ENCODE results near the gene CST4.
"Not testable (repeated sequence)": the region's sequence is repeated elsewhere in the genome, so short reads cannot be mapped to it uniquely, and the experiment has no call there.

Gene CST4

DNA sequence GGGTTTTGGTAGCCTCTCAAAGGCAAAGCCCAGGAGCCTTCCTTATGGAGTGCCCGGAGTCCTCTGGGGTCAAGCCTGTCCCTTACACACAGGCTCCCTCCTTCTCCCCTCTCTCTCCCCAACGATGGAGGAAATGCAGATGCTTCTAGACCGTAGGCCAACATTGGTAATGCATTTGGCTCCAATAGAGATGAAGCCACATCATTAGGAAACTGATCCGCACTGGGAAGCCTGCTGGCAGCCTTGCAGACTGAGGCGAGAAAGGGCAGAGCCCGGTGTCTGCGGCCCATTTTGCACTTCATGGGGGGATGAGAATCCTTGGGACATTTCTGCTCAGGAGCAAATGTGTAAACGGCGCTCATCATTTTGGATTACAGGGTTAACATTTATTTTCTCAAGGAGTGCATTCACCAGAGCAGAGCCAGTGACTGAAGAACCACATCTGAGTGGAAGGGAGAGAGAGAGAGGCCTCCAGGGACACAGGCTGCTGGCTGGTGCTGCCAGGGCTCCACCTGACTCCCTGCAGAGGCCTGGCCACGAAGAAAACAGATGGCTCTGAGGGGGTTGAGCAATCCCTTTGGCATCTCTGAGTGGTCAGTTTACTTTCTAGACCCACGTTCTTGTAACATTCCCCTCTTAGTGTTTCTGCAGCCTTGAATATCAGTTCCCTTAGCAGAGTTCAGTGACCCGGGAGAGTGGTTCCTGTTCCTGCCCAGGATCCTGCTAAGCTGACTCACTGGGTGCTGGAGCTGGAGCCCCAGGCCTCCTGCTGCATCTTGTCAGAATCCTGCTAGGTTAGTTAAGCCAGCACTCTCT lies 46.7 kb downstream of the CST4 start:
- DNase-seq (ENCODE audit: low read depth in 2 of 2): no peak

DNA sequence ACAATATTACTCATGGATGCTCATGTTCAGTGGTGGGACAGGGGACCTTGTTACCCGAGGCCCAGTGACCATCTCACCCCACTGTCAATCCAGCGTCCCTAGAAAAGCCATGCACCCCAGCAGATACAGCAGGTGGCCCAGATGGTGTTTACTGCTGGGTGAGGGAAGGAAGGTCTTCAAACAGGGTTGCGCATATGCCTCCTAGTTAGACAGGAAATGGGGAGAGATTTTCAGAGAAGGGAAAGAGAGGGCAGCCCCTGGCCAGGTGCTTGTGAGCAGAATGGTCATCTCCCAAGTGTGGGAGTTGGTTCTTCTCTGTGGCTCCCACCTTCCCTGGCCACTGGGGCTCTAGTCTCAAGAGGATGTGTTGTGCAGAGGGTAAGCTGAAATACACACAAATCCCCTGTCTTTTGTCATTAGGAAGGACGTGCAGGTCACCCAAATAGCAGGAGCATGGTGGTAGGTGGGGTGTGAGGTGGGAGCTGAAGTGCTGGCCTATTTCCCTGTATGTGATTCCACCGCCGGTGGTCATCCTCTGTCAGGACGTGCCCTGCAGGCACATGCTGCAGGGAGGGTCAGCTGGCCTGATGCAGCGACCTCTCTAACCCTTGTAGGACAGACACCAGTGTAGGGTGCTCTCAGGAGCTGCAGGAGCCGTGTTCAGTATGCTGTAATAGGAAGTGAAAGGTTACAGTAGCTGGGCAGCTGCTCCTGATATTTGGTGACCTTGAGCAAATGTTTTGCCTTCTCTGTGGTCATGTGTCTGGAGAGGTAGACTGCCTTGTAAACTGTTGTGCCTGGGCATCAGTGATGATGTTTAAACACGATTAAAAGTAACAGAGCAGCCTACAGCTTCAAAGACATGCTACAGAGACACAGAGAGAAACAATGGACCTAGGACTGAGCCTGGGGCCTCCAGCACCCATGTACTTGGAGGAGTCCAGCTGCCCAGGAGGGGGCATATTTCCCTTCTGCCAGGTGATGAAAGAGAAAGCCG lies 47.9 kb downstream of the CST4 start:
- DNase-seq (ENCODE audit: low read depth in 2 of 2): no peak

DNA sequence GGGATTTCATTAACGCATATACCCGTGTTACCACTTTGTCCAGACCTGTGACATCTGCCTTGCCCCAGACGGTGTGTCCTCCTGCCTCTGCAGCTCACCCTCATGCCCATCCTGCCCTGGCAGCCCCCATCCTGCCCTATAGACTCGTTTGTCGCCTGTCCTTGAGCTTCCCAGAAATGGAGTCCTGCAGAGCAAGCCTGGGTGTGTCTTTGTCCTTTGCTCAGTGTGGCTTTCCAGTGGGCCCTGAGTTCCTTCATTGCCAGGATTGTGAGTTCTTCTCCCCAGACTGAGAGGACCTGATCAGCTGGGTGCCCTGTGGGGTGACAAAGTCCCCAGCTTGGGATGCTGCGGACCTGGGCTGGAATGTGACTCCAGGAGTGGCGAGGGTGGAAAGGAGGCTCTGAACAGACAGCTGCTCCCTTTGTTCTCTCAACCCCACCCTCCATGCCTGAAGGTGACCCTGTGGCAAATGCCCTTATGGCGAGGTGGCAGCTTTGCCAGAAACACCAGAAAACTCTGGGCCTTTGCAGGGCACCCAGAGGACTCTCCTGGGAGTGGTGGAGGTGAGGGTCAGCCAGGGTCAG lies 48.7 kb downstream of the CST4 start:
- no peak for DNase-seq (ENCODE audit: low read depth in 2 of 2)

DNA sequence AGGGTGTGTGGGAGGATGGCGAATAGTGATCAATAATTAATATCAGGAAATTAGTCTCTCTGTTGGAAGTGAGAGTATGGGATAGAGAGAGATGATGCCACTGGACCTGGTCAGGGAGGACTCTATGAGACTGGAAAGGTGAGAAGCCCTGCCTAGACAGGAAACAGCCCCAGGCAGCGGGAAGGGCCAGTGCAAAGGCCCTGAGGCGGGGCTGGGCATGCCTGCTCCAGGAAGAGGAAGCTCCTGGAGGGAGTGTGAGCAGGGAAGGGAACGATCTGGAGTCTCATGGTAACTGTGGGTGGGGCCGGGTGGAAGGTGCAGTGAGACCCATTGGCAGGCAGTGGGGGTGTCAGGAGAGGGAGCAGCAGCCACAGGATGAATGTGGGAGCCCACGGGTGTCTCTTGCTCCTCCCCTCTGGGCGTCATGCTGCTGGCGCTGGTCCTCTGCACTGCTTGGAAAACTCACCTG lies 49.3 kb downstream of the CST4 start:
- DNase-seq (ENCODE audit: low read depth in 2 of 2): no peak

DNA sequence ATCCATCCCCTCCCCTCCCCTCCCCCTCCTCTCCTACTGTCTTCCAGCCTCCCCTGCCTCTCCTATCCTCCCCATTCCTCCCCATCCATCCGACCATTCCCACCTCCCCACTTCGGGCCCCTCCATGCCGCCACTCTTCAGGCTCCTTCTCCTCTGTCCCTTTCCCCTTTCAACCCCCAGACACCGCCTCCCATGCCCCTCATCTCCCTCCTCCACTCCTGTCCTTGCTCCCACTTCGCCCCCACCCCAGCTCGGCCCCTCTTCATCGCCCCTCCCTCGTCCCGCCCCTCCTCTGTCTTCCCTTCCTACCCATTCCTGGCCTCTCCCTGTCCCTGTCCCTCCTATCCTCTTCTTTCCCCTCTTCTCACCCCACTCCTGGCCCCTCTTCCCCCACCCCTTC lies 50.5 kb downstream of the CST4 start:
- DNase-seq (ENCODE audit: low read depth in 2 of 2): no peak

DNA sequence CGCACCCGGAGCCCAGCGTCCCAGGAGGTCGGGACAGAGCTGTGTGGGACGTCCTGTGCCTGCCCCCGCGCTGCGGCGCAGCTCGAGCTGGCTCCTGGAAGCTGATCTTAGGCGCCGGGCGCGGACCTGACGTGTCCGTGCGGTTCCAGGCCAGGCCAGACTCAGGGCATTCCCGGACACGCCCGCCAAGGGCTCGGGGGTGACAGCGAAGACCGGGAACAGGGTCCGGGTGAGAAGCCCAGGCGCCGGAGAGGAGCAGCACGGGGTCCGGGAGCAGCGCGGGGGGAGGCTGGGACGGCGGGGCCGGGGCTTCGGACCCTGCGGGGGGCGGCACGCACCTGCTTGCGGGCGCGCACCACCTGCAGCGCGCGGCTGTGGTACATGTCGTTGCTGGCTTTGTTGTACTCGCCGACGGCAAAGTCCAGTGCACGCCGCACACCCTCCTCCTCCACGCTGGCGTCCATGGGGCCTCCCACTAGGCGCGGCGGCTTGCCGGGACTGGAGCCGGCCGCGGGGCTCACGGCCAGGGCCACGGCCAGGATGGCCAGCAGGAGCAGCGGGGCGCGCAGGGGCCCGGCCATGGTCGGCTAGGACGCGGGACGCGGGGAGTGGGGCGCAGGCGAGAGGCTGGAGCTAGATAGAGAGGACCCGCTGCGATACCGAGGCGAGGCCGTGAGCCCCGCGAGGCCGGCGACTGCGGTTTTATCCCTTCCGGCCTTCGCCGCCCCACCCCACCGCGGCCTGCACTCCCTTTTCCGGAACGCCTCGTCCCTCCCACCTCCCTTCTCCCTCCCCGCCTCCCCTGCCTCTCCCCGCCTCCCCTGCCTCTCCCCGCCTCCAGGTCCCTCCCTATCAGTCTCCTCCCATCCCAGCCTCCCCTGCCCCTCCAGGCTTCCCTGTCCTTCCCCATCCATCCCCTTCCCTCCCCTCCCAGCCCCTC lies 51.3 kb downstream of the CST4 start, which contains the start of gene CST3:
TSS of gene CST3 (minus strand) at position 674 of the 940 bp plus-strand sequence. CDS start at position 581, 93 bp downstream.
- no peak for DNase-seq (ENCODE audit: low read depth in 2 of 2)

DNA sequence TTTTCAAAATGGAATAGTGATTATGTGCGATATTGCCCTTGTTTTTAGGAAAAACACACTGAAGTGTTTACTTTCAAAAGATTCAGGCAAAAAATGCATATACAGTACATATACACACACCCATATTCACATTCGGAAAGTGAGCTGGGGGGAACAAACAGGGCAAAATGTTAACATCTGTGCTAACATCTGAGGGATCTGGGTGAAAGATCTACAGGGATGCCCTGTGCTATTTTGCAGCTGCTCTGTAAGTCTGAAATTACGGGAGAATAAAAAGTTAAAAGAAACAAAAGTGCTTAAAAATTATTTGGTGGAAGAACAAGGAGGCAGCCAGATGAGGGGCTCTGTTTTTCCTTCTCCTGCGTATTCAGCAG lies 51.9 kb downstream of the CST4 start:
- DNase-seq (ENCODE audit: low read depth in 2 of 2): no peak

DNA sequence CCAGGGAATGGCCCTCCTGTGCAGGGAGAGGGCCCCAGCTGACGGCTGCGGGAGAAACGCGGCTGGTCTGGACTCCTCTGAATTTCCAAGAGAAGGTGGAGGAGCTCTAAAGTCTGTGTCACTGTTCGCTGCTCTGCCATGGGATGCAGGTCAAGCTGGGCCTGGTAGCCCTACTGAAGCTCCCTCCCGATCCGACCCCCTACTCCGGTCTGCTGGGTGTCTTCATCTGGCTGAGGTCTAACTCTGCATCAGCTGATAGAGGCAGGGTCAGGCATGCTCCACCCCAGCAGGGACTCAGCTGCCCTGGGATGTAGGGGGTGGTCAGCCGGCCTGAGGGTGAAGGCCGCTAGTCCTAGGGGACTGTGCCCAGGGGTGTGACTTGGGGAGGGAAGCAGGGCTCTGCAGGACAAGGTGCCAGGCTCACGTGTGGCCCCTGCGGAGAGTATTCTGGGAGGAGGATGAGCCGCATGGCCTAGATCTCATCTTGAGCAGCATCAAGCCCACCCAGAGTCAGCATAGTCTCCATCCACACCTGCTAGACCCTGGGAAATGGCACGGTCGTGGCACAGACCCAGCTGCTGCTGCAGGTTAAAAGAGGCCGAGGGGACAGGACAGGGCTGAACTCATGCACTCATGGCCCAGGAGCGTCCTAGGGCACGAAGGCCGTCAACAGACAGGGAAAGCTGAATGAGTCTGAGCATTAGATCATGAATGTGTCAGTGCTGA lies 52.5 kb downstream of the CST4 start:
- DNase-seq (ENCODE audit: low read depth in 2 of 2): no peak

DNA sequence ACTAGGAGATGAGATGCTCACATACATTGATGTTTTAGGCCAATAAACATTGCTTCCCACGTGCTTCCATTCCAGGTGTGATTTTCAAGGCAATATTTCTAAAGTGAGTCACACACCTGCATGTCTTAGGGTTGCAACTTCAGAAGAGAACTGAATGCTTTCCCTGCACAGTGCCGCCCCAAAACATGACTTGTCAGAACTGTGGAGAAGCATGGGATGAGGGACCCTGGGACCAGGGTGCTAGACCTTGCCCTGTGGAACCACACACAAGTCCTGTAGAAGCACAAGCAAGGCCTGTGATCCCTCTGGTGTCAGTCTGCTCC lies 53.1 kb downstream of the CST4 start:
- DNase-seq (ENCODE audit: low read depth in 2 of 2): not testable (repeated sequence)

All from stimulated activated CD4-positive, alpha-beta T cell treated with anti-CD3 and anti-CD28 coated beads, Interleukin-15, amount 100 ng/mL, for 48 hours (primary cell).